Smooth muscle cell (in vitro differentiated cells): Measurements from ENCODE around the gene RAB11FIP3. TPM values are rescaled to one million over a fixed set of nuclear protein-coding genes. Genes with fewer than 3 reads are reported as not detected.

Experiments used
- DNase-seq: peaks from one replicate; lab custom pipeline; 2025; ENCODE audit not compliant: unreplicated experiment; lab: John Stamatoyannopoulos, UW
- H2AFZ ChIP-seq: fragments of 200-600 bp; sonication (generic); 2 replicates; pipeline ENCODE4 v1.6.0; 2016; ENCODE audit warnings: antibody characterized with exemption, low read depth, mild to moderate bottlenecking
- H3F3A ChIP-seq: fragments of 200-600 bp; sonication (generic); 2 replicates; pipeline ENCODE4 v1.6.0; 2017; ENCODE audit warnings: antibody characterized with exemption, low read depth
- H3K27ac ChIP-seq: fragments of 200-600 bp; sonication (generic); 2 replicates; pipeline ENCODE4 v1.5.1; 2016; ENCODE audit warnings: low read depth, mild to moderate bottlenecking
- H3K27me3 ChIP-seq: fragments of 200-600 bp; sonication (generic); 2 replicates; pipeline ENCODE4 v1.6.1; 2016; ENCODE audit warnings: low read depth, mild to moderate bottlenecking
- H3K36me3 ChIP-seq: fragments of 200-600 bp; sonication (generic); 2 replicates; pipeline ENCODE4 v1.5.1; 2016; ENCODE audit warnings: low read depth
- H3K4me1 ChIP-seq: fragments of 200-600 bp; sonication (generic); 2 replicates; pipeline ENCODE4 v1.5.1; 2016; ENCODE audit warnings: low read depth
- H3K4me2 ChIP-seq: fragments of 200-600 bp; sonication (generic); 2 replicates; pipeline ENCODE4 v1.6.0; 2016; ENCODE audit warnings: mild to moderate bottlenecking
- H3K4me3 ChIP-seq: fragments of 200-600 bp; sonication (generic); 2 replicates; pipeline ENCODE4 v1.5.1; 2016; ENCODE audit warnings: mild to moderate bottlenecking
- H3K79me2 ChIP-seq: fragments of 200-600 bp; sonication (generic); 2 replicates; pipeline ENCODE4 v1.6.0; 2016; ENCODE audit warnings: low read depth, mild to moderate bottlenecking
- H3K9ac ChIP-seq: fragments of 200-600 bp; sonication (generic); 2 replicates; pipeline ENCODE4 v1.6.0; 2016; ENCODE audit warnings: low read depth
- H3K9me3 ChIP-seq: fragments of 200-600 bp; sonication (generic); replicated peaks from 2 replicates; pipeline ENCODE4 v1.5.1; 2016; ENCODE audit warnings: low read depth
- H4K20me1 ChIP-seq: fragments of 200-600 bp; sonication (generic); 2 replicates; pipeline ENCODE4 v1.6.0; 2016; ENCODE audit warnings: low read depth
- CTCF ChIP-seq: fragments of 200-600 bp; sonication (generic); IDR thresholded peaks from 2 replicates; pipeline ENCODE4 v1.5.1; 2017; ENCODE audit warnings: borderline replicate concordance, mild to moderate bottlenecking, antibody characterized with exemption; ENCODE audit not compliant: insufficient read depth, poor library complexity, severe bottlenecking
- WGBS: methylation state at CpG from one replicate; pipeline ENCODE4 v1.1.7; 2016; ENCODE audit warnings: low lambda C conversion rate; 5-methylcytosine and 5-hydroxymethylcytosine counted together
- polyA plus RNA-seq: library from polyadenylated mRNA; unstranded; fragments of >200 nt; fragmentation: Nextera tagmentation; extraction: Ambion mirVana; gene quantifications from 2 replicates; pipeline ENCODE4 v1.2.1, GENCODE V29; 2016
- total RNA-seq: library from RNA; depleted of rRNA; stranded (reverse); fragments of >200 nt; gene quantifications from 2 replicates; pipeline ENCODE4 v1.2.3, GENCODE V29; 2014

The RAB11FIP3 gene
- total and polyA plus RNA-seq, 2 experiments from 2014 or later = 19.5 to 20.4 TPM

DNA sequence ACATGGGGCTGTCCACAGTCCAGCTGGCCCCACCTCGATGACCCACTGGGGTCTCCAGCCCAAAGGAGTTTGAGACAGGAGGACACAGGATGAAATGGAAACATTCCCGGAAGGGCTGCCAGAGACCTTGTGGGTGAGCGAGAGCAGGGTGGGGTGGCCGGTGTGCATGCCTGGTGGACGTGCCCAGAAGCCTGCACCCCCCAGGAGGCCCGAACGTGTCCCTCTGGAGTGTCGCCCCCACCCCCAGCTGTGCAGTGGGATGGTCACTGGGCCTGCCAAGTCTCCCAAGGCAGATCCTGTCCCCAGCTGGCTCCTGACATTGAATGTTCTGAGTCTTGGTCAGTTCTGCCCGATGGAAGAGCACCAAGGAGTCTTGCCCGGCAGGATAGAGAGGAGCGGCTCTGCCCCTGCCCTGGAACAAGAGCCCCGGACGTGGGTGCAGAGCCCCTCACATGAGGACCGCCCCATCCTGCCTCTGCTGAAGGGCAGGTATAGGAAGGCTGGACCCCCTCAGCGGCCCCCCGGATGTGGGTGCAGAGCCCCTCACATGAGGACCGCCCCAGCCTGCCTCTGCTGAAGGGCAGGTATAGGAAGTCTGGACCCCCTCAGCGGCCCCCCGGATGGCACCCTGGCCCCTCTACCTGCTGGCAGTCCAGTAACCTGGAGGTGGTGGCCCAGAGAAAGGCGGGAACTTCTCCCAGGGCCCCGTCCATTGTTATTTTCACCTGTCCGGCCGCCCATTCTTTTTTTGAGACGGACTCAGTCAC, 99.0 kb downstream of the RAB11FIP3 start:
- no peak overlapping the region for H3K4me3 ChIP-seq
- peaks cover 3% of the 10 kb centered on the region for H3F3A ChIP-seq
- no peaks in the 10 kb centered on the region for H3K36me3 ChIP-seq
- no peak overlapping the region for H2AFZ ChIP-seq
- no peaks in the 10 kb centered on the region for H3K27me3 ChIP-seq
- peaks cover 25% of the 10 kb centered on the region for H3K4me1 ChIP-seq
- H3K9me3 ChIP-seq = no peaks in the 10 kb centered on the region
- H3K4me2 ChIP-seq = no peak overlapping the region
- H3K79me2 ChIP-seq = peaks cover 18% of the 10 kb centered on the region
- no peak for DNase-seq
- peak overlapping the region; percentile 99 for H3K27ac ChIP-seq
- 97% methylated on average over 24 of the region's 24 CpGs for WGBS
- no peak overlapping the region for H3K9ac ChIP-seq
- TF ChIP-seq CTCF = no peak
- peaks cover 41% of the 10 kb centered on the region for H4K20me1 ChIP-seq

DNA sequence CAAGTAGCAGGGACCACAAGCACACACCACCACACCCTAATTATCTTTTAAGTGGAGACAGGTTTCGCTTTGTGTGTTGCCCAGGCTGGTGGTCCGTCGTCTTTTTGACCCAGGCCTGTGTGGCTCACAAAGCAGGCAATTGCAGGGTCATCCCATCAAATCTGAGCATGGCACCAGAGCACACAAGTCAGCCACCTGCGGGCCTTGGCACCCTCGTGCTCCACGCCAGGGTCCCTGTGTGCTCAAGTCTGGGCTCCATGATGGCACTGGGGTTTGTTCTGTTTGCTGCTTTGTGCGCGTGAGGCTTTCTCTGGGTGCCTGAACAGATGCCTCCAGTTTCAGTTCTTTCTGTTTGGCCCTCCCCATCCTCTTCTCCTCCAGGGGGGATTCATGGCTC, 99.7 kb downstream of the RAB11FIP3 start:
- peaks cover 27% of the 10 kb centered on the region for H3K4me1 ChIP-seq
- H4K20me1 ChIP-seq = peaks cover 47% of the 10 kb centered on the region
- H3K9ac ChIP-seq = peak overlapping the region; percentile 56
- H3K4me3 ChIP-seq = no peak overlapping the region
- H3K79me2 ChIP-seq = peaks cover 24% of the 10 kb centered on the region
- H2AFZ ChIP-seq = no peak overlapping the region
- no peak for DNase-seq
- H3F3A ChIP-seq = peaks cover 3% of the 10 kb centered on the region
- no peaks in the 10 kb centered on the region for H3K9me3 ChIP-seq
- no peak for TF ChIP-seq CTCF
- H3K27ac ChIP-seq = peak overlapping the region; percentile 99
- no peaks in the 10 kb centered on the region for H3K27me3 ChIP-seq
- no peaks in the 10 kb centered on the region for H3K36me3 ChIP-seq
- WGBS = 93% methylated on average over 8 of the region's 8 CpGs
- peak overlapping the region; percentile 87 for H3K4me2 ChIP-seq

- Histone ChIP-seq H3K9ac (peak overlapping the region; percentile 56), H3K4me3 (peak overlapping the region; percentile 78), H3K4me1 (peaks cover 27% of the 10 kb centered on the region), H2AFZ (no peak overlapping the region), H3K36me3 (no peaks in the 10 kb centered on the region), H3K79me2 (peaks cover 30% of the 10 kb centered on the region), H4K20me1 (peaks cover 53% of the 10 kb centered on the region), H3K9me3 (no peaks in the 10 kb centered on the region), H3F3A (peaks cover 3% of the 10 kb centered on the region), H3K27me3 (no peaks in the 10 kb centered on the region), H3K4me2 (peak overlapping the region; percentile 87), H3K27ac (peak overlapping the region; percentile 99)
- DNase-seq = peak; percentile 8
- WGBS = 50% methylated on average over 13 of the region's 13 CpGs
- TF ChIP-seq CTCF = no peak
Measured at GRCh38 chr16:525520-526180, 100.2 kb downstream of the RAB11FIP3 start.
